GM12873 (cell line): ENCODE data around the gene HGS.

Experiments
- CTCF ChIP-seq: IDR thresholded peaks from 2 replicates; pipeline ENCODE4 v1.5.1; 2012; ENCODE audit warnings: low read depth, mild to moderate bottlenecking, moderate library complexity, low read length, control low read depth; ENCODE audit not compliant: insufficient read depth; ENCODE audit errors: missing control alignments

HGS gene

GRCh38 chr17:81662002-81662401, 21.8 kb upstream of the HGS start:
- TF ChIP-seq CTCF = no peak

GRCh38 chr17:81664051-81664470, 19.8 kb upstream of the HGS start:
- no peak for TF ChIP-seq CTCF

- no peak for TF ChIP-seq CTCF
Observed at GRCh38 chr17:81665205-81666091, 18.4 kb upstream of the HGS start.

GRCh38 chr17:81666092-81666341, 17.8 kb upstream of the HGS start:
- no peak for TF ChIP-seq CTCF

DNA sequence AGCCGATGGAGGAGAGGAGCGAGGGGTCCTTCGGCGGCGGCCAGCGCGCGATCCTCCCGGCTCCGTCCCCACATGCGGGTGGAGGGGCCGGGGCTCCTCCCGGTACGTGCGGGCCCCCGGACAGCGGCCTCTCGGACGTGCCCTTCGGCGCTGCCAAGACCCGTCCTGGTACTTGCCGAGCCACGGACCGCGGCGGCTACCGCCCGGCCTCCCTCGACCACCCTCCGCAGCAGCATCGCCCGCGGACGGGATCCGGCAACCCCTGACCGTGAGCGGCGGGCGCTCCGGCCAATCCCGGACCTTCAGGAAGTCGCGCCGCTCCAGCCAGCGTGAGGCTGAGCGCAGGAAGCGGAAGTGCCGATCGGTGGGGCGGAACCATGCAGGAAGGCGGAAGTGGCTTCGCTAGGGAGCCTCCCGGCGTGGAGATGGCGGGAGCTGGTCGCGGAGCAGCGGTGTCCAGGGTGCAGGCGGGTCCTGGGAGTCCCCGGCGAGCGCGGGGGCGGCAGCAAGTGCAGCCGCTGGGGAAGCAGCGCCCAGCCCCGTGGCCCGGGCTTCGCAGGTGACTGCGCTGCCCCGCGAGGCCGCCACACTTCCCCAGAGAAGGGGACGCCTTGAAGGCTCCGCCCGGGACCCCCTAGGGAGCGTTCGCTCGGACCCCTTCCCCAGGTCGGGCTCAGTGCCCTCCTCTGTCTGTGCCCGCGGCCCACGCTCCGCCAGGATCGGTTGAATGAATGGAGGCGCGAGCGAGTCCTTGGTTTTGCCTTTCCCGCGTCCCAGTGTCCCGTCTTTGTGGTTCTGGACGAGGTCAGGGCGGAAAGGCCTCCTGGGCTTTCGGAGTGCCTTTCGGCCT, 17.2 kb upstream of the HGS start, which contains the start of the genes CCDC137 and OXLD1:
CCDC137 (plus strand) TSS at position 396 of the 850 bp plus-strand sequence; CDS start at position 426, 30 bp downstream.
OXLD1 (minus strand) TSS at position 264 of the 850 bp plus-strand sequence; CDS start at position 236, 28 bp downstream.
- TF ChIP-seq CTCF = no peak

- TF ChIP-seq CTCF = no peak
Observed at GRCh38 chr17:81667754-81668153, 16.1 kb upstream of the HGS start.

DNA sequence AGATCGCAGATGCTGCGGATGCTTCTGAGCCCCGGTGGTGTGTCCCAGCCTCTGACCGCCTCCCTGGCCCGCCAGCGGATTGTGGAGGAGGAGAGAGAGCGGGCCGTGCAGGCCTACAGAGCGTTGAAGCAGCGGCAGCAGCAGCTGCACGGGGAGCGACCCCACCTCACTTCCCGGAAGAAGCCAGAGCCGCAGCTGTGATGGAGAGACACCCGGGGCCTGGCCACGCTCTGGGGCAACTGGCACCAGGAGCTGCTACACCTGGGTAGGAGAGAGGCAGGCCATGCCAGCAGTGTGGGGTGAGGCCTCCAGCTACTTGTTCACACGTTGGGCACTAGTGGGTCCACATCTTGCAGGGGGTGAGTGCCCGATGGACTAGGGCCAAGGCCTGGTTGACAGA, 11.3 kb upstream of the HGS start:
- TF ChIP-seq CTCF = no peak
